ENCODE data around the gene FES. TPM values are rescaled to one million over a fixed set of nuclear protein-coding genes. Genes with fewer than 3 reads are reported as not detected.
A peak's percentile ranks its signal among the peaks of the same experiment; 100 is the strongest.

The FES gene
- total RNA-seq = 10 to 100 TPM; 11.5 to 36.5 (median 18.5) TPM
- long read RNA-seq, partial matches to known transcripts = 0 of 1 reads
- long read RNA-seq, other reads (novel, unspliced or antisense) = 1 of 1 reads

DNA sequence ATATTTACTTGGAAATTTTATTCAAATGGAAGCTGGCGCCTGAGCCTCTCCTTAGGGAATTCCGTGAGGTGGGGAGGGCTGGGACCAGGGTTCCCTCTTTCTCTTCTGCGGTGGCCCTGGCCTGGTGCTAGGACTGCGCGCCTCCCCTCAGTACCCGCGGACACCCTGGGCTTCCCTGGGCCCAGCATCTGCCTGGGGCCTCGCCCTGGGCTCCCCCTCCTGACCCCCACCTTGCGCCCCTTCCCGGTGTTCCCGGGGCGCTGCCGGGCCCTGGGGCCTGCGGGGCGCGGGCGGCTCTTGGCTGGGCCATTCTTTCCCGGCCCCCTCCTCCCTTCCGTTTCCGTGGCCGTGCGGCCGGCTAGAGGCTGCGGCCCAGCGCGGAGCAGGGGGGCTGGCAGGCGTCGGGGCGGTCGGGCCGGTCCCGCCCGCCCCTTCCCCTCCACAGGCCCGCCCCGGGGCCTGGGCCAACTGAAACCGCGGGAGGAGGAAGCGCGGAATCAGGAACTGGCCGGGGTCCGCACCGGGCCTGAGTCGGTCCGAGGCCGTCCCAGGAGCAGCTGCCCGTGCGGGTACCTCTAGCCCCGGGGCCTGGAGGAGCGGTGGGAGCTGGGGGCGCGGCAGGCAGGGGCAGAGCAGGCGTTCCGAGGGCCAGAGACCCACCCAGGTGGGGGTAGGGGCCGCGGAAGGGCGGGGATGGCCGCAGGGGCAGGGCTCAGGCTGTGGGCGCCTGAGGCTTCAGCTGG, at the start of gene FES:
TSS of gene FES (plus strand) at position 529 of the 743 bp plus-strand sequence. CDS start 542 bp downstream, outside the sequence.
- DNase-seq = peak; percentile 81 to 86 (median 83)
- intact Hi-C loops (cut with DNase I) = no loop called here
- 9% methylated on average over 7 of the region's 58 CpGs for WGBS (ENCODE audit: insufficient coverage, low coverage, low lambda C conversion rate, missing lambda C conversion rate)
- peak; percentile 43 to 57 (median 49) for ATAC-seq
- Histone ChIP-seq H3K27ac (peak within 1 kb of the TSS; percentile 90 to 99 (median 99)), H3K9me3 (no peaks in the 10 kb centered on the region), H3K27me3 (no peaks in the 10 kb centered on the region), H3K36me3 (peaks cover 2 to 35% (median 17%) of the 10 kb centered on the region in 4 donors), H3K4me3 (peak within 1 kb of the TSS; percentile 54 to 62 (median 59)), H3K4me1 (peaks cover 0 to 56% (median 25%) of the 10 kb centered on the region in 4 donors)
- TF ChIP-seq, protein P1, sequence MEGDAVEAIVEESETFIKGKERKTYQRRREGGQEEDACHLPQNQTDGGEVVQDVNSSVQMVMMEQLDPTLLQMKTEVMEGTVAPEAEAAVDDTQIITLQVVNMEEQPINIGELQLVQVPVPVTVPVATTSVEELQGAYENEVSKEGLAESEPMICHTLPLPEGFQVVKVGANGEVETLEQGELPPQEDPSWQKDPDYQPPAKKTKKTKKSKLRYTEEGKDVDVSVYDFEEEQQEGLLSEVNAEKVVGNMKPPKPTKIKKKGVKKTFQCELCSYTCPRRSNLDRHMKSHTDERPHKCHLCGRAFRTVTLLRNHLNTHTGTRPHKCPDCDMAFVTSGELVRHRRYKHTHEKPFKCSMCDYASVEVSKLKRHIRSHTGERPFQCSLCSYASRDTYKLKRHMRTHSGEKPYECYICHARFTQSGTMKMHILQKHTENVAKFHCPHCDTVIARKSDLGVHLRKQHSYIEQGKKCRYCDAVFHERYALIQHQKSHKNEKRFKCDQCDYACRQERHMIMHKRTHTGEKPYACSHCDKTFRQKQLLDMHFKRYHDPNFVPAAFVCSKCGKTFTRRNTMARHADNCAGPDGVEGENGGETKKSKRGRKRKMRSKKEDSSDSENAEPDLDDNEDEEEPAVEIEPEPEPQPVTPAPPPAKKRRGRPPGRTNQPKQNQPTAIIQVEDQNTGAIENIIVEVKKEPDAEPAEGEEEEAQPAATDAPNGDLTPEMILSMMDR (IDR thresholded peaks at IDR 0.05) = no peak
- peak; percentile 71 for TF ChIP-seq POLR2A (IDR thresholded peaks at IDR 0.05)

DNA sequence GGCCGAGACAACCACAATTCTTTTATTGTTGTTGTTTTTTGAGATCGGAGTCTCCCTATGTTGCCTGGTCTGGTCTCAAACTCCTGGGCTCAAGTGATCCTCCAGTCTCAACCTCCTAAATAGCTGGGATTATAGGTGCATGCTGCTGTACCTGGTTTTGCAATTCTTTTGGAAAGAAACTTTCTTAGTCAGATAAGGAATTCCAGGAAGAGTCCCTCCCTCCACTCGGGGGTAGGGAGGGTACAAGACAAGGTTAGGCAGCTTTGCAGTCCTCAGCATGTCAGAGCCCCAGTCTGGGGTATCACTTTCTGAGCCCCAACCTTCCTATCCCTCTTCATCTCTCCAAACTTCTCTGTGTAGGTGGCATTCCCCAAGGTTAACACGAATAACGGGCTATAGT, 49.7 kb upstream of the FES start:
- DNase-seq = no peak
- TF ChIP-seq, protein P1 (IDR thresholded peaks at IDR 0.05) = no peak
- no peak for TF ChIP-seq POLR2A (IDR thresholded peaks at IDR 0.05)
- Histone ChIP-seq H3K27ac (no peak overlapping the region), H3K36me3 (no peaks in the 10 kb centered on the region), H3K9me3 (no peaks in the 10 kb centered on the region), H3K4me1 (no peaks in the 10 kb centered on the region), H3K4me3 (no peak overlapping the region), H3K27me3 (no peaks in the 10 kb centered on the region)
- 46% methylated on average over 3 of the region's 5 CpGs for WGBS (ENCODE audit: insufficient coverage, low coverage, low lambda C conversion rate, missing lambda C conversion rate)
- no peak for ATAC-seq
- intact Hi-C loops (cut with DNase I) = no loop called here

- ATAC-seq (peak; percentile 40 to 75 (median 66)), DNase-seq (no peak)
- TF ChIP-seq, protein P1 (IDR thresholded peaks at IDR 0.05) = no peak
- TF ChIP-seq POLR2A (IDR thresholded peaks at IDR 0.05) = no peak
- Histone ChIP-seq H3K4me1 (no peaks in the 10 kb centered on the region), H3K4me3 (no peak overlapping the region), H3K27me3 (no peaks in the 10 kb centered on the region), H3K27ac (no peak overlapping the region), H3K9me3 (no peaks in the 10 kb centered on the region), H3K36me3 (no peaks in the 10 kb centered on the region)
- WGBS (ENCODE audit: insufficient coverage, low coverage, low lambda C conversion rate, missing lambda C conversion rate) = 47% methylated on average over 5 of the region's 7 CpGs
- intact Hi-C loops (cut with DNase I) = no loop called here
Observed at GRCh38 chr15:90836296-90836871, 47.9 kb upstream of the FES start.

GRCh38 chr15:90837094-90837493, 47.2 kb upstream of the FES start:
- no peak for ATAC-seq

More at GRCh38 chr15:90837094-90837493, 47.2 kb upstream of the FES start:
- Histone ChIP-seq H3K27me3 (no peaks in the 10 kb centered on the region), H3K4me3 (no peak overlapping the region), H3K27ac (no peak overlapping the region), H3K36me3 (no peaks in the 10 kb centered on the region), H3K4me1 (no peaks in the 10 kb centered on the region), H3K9me3 (no peaks in the 10 kb centered on the region)
- TF ChIP-seq POLR2A (IDR thresholded peaks at IDR 0.05) = no peak
- TF ChIP-seq, protein P1 (IDR thresholded peaks at IDR 0.05) = no peak
- no peak for DNase-seq
- intact Hi-C loops (cut with DNase I) = no loop called here
- 74% methylated on average over 8 of the region's 11 CpGs for WGBS (ENCODE audit: insufficient coverage, low coverage, low lambda C conversion rate, missing lambda C conversion rate)
